RCC 7860 (cell line): Measurements from ENCODE around the gene DPEP3.
"Not testable (repeated sequence)": the region's sequence is repeated elsewhere in the genome, so short reads cannot be mapped to it uniquely, and the experiment has no call there.

Experiments used
- DNase-seq: peaks from one replicate; pipeline ENCODE4 v3.0.0-alpha.2; 2015; ENCODE audit warnings: low spot score
- FAIRE-seq: peaks from 2 replicates; lab custom pipeline; 2012; peaks lifted over from hg19 to GRCh38; lab: Jason Lieb, UNC

DPEP3 gene, protein sequence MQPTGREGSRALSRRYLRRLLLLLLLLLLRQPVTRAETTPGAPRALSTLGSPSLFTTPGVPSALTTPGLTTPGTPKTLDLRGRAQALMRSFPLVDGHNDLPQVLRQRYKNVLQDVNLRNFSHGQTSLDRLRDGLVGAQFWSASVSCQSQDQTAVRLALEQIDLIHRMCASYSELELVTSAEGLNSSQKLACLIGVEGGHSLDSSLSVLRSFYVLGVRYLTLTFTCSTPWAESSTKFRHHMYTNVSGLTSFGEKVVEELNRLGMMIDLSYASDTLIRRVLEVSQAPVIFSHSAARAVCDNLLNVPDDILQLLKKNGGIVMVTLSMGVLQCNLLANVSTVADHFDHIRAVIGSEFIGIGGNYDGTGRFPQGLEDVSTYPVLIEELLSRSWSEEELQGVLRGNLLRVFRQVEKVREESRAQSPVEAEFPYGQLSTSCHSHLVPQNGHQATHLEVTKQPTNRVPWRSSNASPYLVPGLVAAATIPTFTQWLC

DNA sequence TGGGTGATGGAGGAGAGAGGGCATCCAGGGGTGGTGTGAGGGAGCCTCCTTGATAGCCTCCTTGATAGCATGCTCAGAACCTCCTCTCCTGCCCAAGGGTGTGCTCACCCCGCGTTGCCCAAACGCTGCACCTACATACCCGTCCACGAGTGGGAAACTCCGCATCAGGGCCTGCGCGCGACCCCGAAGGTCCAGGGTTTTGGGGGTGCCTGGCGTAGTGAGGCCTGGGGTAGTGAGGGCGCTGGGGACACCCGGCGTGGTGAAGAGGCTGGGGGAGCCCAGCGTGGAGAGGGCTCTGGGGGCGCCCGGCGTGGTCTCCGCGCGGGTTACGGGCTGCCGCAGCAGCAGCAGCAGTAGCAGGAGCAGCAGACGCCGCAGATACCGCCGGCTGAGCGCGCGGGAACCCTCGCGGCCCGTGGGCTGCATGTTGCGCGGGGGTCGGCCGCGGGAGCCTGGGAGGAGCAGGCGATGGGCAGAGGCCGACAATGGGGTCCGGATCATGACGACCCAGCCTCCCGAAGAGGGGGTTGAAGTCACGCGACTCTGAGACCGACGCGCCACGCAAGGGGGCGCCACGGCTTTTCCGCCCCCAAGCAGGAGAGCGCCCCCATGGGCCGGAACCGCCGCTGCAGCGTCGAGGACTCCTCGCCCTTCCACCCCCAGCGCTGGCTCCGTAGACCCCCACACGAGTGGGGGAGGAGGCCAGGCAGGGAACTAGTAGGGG, at the start of gene DPEP3:
DPEP3 (minus strand) TSS at position 545 of the 724 bp plus-strand sequence; CDS start at position 426, 119 bp downstream.
- FAIRE-seq (no peak), DNase-seq (no peak)

DNA sequence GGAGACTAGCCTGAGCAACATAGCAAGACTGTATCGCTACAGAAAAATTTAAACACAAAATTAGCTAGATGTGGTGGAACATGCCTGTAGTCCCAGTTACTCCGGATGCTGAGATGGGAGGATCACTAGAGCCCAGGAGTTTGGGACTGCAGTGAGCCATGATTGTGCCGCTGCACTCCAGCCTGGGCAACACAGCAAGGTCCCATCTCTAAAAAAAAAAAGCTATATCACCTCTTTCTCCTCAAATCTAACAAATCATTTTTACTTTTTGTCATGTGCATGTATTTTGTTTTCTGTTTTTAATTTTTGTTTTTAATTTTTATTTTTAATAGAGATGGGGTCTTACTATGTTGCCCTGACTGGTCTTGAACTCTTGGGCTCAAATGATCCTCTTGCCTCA, 48.7 kb upstream of the DPEP3 start:
- no peak for DNase-seq

DNA sequence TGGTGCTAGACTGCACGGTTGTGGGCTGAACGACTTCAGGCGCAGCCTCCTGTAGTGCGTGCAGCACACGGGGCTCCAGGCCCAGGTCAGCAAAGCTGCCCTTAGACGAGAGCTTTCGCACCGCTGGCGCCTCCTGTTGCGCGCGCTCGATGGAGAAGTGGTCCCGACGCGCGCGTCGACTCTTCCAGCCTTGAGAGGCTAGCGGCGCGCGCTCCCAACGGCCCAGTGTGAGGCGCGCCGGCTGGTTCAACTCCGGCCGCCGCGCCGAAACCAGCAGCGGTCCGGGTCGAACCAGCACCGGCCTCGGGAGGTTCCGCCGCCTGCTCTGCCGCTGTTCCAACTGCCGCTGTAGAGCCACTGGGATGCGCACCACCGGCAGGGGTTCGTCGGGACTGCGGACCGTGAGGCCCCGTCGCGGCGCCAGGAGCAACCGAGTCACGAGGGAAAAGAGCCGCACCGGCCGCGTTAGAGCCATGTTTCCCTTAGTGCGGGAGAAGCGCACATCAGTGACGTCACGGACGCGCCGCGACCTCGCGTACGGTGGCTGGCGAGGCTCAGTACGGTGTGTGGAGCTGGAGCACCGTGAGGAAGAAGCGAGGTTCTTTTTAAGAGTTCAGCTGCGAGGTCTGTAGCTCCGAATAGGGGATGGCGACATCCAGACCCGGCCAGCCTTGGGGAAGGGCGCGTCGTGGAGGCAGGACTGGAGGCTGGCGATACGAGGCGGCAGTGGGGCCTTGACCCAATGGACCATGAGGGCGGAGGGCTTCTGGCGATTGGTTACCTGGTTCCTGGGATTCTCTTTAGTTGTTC, 42.6 kb upstream of the DPEP3 start, which contains the start of the genes DDX28 and DUS2:
DDX28 (minus strand) TSS at position 505 of the 810 bp plus-strand sequence; CDS start at position 475, 30 bp downstream.
DUS2 (plus strand) TSS at position 557 of the 810 bp plus-strand sequence. CDS start 14,740 bp downstream, outside the sequence.
- DNase-seq = peak; percentile 70

More for the DNA sequence above, 48.7 kb upstream of the DPEP3 start:
- FAIRE-seq = no peak

DNA sequence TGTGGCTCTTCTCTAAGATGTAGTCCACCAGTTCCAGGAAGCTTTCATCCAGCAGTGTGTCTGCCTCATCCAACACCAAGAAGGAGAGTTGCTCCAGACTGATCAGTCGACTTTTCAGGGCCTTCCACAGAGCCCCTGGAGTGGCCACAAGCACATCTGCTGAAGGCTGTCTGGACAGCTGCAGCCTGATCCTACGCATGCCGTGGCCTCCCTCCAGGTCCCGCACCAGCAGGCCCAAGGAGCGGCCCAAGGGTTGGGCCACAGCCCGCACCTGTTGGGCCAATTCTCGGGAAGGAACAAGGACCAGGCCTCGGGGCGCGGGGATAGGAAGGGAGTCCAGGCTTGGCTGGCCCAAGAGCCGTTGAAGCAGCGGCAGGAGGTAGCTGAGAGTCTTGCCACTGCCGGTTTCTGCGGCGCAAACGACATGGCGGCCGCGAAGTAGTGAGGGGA, 42.0 kb upstream of the DPEP3 start:
- FAIRE-seq = no peak
- no peak for DNase-seq

More for the DNA sequence above, 42.6 kb upstream of the DPEP3 start, which contains the start of the genes DDX28 and DUS2:
- FAIRE-seq = no peak

DNA sequence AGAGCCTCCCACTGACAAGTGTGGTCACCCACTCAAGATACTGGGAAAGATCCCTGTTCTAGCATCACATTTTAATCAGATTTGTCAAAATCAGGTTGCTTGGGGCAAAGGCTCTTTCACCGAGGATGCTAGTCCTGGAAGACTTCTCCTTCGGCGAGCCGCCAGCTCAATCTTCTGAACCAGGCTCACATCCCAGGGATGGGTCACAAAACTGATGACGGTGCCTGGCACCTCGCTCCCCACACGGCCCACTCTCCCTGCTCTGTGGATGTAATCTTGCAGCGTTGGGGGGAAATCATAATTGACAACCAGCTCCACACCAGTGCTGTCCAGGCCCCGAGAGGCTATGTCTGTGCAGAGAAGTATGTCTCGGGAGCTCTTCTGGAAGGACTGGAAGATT, 41.2 kb upstream of the DPEP3 start:
- FAIRE-seq = no peak

DNA sequence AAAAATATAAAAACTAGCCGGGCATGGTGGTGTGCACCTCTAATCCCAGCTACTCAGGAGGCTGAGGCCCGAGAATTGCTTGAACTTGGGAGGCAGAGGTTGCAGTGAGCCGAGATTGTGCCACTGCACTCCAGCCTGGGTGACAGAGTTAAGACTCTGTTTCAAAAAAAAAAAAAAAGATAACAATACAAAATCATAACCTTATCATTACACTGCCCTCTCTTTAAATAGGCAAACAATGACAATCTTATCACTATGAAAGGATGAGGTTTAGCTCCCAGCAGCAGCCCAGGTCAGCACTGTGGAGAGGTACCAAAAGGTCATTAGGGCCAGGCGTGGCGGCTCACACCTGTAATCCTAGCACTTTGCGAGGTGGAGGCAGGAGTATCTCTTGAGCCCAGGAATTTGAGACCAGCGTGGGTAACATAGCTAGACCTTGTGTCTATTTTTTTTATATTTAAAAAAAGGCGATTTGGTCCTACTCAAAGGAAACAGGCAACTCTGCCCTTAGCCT, 38.9 kb upstream of the DPEP3 start:
- DNase-seq (no peak), FAIRE-seq (no peak)

More for the DNA sequence above, 41.2 kb upstream of the DPEP3 start:
- no peak for DNase-seq

DNA sequence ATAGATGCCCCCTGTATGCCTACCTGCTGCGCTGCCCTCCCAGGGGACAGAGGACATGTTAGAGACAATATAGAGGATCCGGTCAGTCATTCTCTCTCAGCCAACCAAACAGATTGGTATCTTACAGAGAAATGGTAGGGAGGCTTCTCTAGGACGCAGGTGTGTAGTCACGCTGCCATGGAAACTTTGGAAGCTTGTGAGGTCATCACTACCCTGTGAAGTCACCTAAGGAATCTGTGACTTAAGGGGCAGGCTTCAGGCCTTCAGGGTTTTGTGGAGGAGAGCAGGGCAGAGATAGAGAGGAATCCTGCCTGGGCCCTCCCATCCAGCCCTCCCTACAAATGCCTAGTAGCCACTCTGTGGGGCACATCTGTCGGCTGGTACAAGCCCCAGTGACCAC, 35.4 kb upstream of the DPEP3 start, which contains the start of gene DPEP2NB:
DPEP2NB (minus strand) TSS at position 231 of the 400 bp plus-strand sequence; CDS start at position 90, 141 bp downstream.
- FAIRE-seq (no peak), DNase-seq (no peak)

DNA sequence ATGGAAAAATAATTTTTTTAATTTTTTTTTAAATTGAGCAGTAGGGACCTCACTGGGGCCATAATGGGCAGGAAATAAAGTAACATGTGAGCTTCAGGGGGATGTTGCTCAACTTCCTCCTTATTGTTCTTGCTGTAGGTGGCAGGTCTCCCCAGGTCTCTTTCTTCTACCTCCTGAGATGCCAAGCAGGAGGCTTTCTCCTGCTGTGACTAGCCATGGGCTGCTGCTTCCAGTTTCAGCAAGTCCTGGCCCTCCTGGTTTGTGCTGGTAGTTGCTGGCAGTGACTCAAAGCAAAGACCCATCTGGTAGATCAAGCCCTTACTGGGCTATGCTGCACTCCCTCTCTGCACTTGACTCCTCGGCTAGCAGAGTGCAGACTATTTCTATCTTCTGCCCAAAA, 33.1 kb upstream of the DPEP3 start:
- DNase-seq = no peak
- no peak for FAIRE-seq

DNA sequence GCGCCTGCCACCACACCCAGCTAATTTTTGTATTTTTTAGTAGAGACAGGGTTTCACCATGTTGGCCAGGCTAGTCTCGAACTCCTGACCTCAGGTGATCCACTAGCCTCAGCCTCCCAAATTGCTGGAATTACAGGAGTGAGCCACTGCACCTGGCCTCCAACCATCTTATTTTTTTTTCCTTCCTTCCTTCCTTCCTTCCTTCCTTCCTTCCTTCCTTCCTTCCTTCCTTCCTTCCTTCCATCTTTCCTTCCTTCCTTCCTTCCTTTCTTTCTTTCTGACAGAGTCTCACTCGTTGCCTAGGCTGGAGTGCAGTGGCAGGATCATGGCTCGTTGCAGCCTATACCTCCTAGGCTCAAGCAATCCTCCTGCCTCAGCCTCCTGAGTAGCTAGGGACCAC, 29.6 kb upstream of the DPEP3 start:
- DNase-seq, FAIRE-seq: not testable (repeated sequence)

DNA sequence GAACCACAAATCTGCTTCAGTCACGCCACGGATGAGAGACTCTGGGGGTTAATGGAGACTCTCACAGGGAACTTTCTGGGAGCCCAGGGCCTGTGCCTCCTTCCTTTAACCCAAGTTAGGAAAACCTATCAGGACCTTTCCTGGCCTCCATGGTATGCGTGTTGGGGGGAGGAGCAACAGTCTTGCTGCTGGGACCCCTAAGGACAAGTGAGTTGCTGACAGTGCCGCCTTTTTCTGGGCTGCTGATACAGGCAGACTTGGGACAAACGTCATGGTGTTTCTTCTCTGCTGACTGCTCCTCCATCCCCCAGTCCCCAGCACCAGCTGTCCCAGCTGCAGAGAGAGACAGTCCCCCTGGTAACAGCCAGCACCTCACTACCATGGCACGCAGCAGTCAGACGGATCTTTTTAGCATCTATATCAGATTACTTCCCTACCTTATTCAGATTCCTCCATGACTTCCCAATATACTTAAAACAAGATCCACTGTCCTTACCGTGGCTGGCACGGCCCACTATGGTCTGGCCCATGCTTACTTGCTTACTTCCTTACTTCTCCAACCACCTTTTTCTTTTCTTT, 28.9 kb upstream of the DPEP3 start:
- FAIRE-seq (no peak), DNase-seq (no peak)

DNA sequence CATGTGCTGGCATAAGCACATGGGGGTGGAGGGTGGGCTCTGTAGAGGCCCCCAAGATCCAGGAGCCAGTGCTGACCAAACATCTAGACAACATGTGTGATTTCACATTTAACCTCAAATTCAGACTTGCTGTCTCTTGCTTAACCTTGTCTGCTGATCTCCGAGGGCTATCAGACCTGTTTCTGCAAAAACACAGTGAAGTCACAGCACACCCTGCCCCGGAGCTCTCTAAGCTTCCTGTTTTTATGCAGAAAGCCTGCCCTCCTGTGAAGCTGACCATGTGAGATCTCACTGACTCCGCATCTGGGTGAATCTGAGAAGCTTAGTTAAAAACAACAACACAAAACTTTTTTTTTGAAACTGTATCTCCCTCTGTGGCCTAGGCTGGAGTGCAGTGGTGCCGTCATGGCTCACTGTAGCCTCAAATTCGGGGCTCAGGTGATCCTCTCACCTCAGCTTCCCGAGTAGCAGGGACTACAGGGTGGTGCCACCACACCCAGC, 25.5 kb upstream of the DPEP3 start:
- no peak for FAIRE-seq

DNA sequence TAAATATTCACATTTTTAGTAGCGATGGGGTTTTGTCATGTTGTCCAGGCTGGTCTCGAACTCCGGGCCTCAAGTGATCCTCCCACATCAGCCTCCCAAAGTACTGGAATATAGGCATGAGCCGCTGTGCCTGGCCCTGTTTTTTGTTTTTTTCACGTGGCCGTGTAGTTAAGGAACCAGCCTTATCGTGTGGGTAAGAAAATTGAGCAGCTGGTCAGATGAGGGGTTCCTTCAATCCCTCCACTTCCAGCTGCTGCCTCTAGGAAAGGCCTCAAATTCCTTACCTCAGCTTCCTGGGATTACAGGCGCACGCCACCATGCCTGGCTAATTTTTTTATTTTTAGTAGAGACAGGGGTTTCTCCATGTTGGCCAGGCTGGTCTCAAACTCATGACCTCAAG, 24.9 kb upstream of the DPEP3 start:
- DNase-seq (no peak), FAIRE-seq (no peak)

More for the DNA sequence above, 25.5 kb upstream of the DPEP3 start:
- no peak for DNase-seq

DNA sequence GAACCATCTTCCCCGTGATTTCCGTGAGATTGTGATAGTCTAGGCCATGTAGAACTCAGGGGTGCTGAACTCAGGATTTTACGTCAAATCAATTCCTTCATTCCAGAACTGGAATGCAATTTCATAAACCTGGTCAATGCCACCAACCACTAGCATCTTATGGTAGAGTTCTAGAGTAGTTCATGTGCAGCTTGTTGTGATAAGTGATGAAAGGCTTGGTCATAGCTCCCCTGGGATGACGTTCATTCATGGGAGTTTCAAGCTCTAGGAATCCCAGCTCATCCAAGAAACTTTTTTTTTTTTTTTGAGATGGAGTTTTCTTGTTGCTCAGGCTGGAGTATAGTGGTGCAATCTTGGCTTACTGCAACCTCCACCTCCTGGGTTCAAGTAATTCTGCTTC, 22.7 kb upstream of the DPEP3 start:
- no peak for DNase-seq
- FAIRE-seq = no peak

DNA sequence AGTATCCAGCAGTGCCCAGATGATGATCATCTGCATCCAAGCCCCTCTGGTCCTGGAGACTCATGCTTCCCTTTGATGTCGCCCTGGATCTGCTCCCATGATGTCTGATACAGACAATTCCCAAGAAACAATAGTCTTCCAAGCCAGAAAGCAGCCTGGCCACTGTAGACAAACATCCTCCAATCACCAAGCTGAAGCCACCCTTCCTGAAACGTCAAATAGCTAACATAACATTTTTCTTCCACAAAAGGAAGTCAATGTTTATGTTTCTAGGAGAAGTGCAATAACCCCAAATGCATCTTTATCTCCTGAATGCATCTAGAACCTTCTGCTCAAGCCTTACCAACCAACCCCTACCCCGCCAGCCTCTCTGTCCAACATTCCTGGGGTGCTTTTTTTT, 20.2 kb upstream of the DPEP3 start:
- DNase-seq (no peak), FAIRE-seq (no peak)

DNA sequence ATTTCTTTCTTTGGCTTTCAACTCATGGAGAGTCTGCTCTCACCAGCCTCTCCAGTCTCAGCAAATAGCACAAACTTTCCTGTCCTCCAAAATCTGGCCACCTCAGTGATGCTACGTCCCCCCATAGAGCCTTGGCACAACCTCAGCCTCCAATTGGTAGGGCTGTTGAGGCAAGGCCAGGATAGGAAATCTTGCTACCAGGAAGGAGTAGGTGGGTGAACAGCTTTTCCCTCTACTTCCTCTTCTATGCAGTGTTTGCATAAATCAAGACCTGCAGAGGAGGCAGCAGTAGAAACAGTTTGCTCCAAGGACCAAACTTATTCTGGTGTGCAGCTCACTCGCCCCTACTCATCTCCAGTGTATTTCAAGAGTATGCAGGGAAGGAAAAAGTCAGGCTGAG, 19.7 kb upstream of the DPEP3 start:
- DNase-seq (no peak), FAIRE-seq (no peak)

DNA sequence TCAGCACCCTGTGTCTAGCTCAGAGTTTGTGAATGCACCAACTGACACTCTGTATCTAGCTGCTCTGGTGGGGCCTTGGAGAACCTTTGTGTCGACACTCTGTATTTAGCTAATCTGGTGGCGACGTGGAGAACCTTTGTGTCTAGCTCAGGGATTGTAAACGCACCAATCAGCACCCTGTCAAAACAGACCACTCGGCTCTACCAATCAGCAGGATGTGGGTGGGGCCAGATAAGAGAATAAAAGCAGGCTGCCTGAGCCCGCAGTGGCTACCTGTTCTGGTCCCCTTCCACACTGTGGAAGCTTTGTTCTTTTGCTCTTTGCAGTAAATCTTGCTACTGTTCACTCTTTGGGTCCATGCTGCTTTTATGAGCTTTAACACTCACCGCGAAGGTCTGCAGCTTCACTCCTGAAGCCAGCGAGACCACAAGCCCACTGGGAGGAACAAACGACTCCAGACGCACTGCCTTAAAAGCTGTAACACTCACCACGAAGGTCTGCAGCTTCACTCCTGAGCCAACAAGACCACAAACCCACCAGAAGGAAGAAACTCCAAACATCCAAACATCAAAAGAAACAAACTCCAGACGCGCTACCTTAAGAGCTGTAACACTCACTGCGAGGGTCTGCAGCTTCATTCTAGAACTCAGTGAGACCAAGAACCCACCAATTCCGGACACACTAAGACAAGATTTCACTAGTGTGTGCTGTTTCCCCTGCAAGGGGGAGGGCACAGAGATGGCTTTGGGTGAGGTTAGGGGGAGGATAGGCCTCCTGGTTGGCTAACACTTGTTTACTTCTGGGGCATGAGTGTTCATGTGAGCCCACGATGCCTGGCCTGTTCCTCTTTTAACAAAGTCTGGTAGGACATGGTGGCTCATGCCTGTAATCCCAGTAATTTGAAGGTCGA, 18.7 kb upstream of the DPEP3 start, which contains the start of gene DPEP2:
DPEP2 (minus strand) TSS at position 706 of the 910 bp plus-strand sequence. CDS start 6,272 bp downstream, outside the sequence.
- not testable (repeated sequence) for DNase-seq, FAIRE-seq

DNA sequence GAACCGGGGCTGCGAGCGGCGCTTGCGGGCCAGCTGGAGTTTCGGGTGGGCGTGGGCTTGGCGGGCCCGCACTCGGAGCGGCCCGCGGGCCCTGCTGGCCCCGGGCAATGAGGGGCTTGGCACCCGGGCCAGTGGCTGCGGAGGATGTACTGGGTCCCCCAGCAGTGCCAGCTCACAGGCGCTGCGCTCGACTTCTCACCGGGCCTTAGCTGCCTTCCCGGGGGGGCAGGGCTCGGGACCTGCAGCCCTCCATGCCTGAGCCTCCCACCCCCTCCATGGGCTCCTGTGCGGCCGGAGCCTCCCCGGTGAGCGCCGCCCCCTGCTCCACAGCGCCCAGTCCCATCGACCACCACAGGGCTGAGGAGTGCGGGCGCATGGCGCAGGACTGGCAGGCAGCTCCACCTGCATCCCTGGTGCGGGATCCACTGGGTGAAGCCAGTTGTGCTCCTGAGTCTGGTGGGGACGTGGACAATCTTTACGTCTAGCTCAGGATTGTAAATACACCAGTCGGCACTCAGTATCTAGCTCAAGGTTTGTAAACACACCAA, 18.0 kb upstream of the DPEP3 start:
- FAIRE-seq, DNase-seq: not testable (repeated sequence)

DNA sequence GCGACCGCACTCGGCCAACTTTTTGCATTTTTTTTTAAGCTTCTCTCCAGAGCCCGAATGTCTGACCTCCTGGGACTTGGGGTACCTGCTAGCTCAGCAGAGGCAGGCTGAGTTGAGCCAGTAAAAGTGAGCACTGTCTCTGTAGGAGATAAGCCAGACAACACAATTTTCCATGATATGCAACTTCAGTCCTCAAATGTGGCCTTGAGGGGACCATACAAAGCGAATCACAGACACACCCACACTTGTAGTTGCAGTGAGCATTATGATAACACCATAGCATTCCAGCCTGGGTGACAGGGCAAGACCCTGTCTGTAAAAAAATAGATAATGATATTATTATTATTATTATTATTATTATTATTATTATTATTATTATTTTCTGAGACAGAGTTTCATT, 16.4 kb upstream of the DPEP3 start:
- DNase-seq (no peak), FAIRE-seq (no peak)
